HEK293 (cell line): ENCODE data around the gene MBTD1.

Experiments
- CTCF ChIA-PET: fragments of 350-600 bp; formaldehyde crosslinking; extraction: SDS; loops from one replicate; lab custom pipeline; 2021; ENCODE audit warnings: antibody characterized with exemption; lab: Yijun Ruan, JAX
- POLR2A ChIA-PET: fragments of 300-600 bp; formaldehyde crosslinking; extraction: SDS; loops from one replicate; lab custom pipeline; 2020; ENCODE audit warnings: antibody characterized with exemption, inconsistent platforms; lab: Yijun Ruan, JAX
- H3K27ac ChIP-seq: fragments of 200-500 bp; sonication (Bioruptor generic); 2 replicates; pipeline ENCODE4 v1.5.1; 2014; ENCODE audit warnings: low read depth, low read length, control low read depth, inconsistent platforms; ENCODE audit errors: extremely low read depth
- H3K36me3 ChIP-seq, 2 experiments: fragments of 200-500 bp in 1 of 2; sonication (Bioruptor generic) in 1 of 2; 1 replicate in 1 of 2; 2 replicates in 1 of 2; pipeline ENCODE4 v1.5.1; 2014 to 2017; ENCODE audit warnings: inconsistent platforms in 2 of 2, low read length in 2 of 2; ENCODE audit not compliant: control insufficient read depth in 2 of 2, insufficient read depth in 1 of 2
- H3K4me1 ChIP-seq: fragments of 200-500 bp; sonication (Bioruptor generic); 2 replicates; pipeline ENCODE4 v1.5.1; 2014; ENCODE audit warnings: mild to moderate bottlenecking, low read length, inconsistent platforms; ENCODE audit not compliant: control insufficient read depth, insufficient read depth
- H3K4me3 ChIP-seq: 2 replicates; pipeline ENCODE4 v1.5.1; 2011; ENCODE audit warnings: low read depth, mild to moderate bottlenecking, control low read depth, low read length, moderate library complexity
- H3K9me3 ChIP-seq: fragments of 200-500 bp; sonication (Bioruptor generic); 2 replicates; pipeline ENCODE4 v1.5.1; 2014; ENCODE audit warnings: low read depth, low read length, inconsistent platforms; ENCODE audit not compliant: control insufficient read depth, insufficient read depth
- SP3 ChIP-seq: fragments of 450-650 bp; formaldehyde crosslinking; IDR thresholded peaks from 2 replicates; pipeline ENCODE4 v1.5.1; 2016; ENCODE audit warnings: missing biosample characterization, missing genetic modification characterization
- ZFP69B ChIP-seq: fragments of 450-650 bp; formaldehyde crosslinking; IDR thresholded peaks from 2 replicates; pipeline ENCODE4 v1.5.1; 2016; ENCODE audit warnings: missing biosample characterization, missing genetic modification characterization
- ZNF114 ChIP-seq: fragments of 450-650 bp; formaldehyde crosslinking; IDR thresholded peaks from 2 replicates; pipeline ENCODE4 v1.5.0; 2017; ENCODE audit warnings: missing biosample characterization, missing genetic modification characterization
- ZNF18 ChIP-seq: fragments of 450-650 bp; formaldehyde crosslinking; IDR thresholded peaks from 2 replicates; pipeline ENCODE4 v1.5.1; 2016; ENCODE audit warnings: missing biosample characterization, missing genetic modification characterization
- ZNF211 ChIP-seq: fragments of 450-650 bp; formaldehyde crosslinking; IDR thresholded peaks from 2 replicates; pipeline ENCODE4 v1.5.1; 2016; ENCODE audit warnings: low read depth, missing biosample characterization, missing genetic modification characterization
- ZNF423 ChIP-seq: fragments of 450-650 bp; formaldehyde crosslinking; IDR thresholded peaks from 2 replicates; pipeline ENCODE4 v1.5.1; 2016; ENCODE audit warnings: missing biosample characterization, missing genetic modification characterization
- ZNF580 ChIP-seq: fragments of 450-650 bp; formaldehyde crosslinking; IDR thresholded peaks from 2 replicates; pipeline ENCODE4 v1.5.1; 2016; ENCODE audit warnings: missing biosample characterization, missing genetic modification characterization
- ZNF626 ChIP-seq: fragments of 450-650 bp; sonication (Bioruptor Pico); formaldehyde crosslinking; IDR thresholded peaks from 2 replicates; pipeline ENCODE4 v1.5.1; 2018; ENCODE audit warnings: missing biosample characterization, missing genetic modification characterization, inconsistent platforms
- ZSCAN30 ChIP-seq: fragments of 450-650 bp; IDR thresholded peaks from 2 replicates; pipeline ENCODE4 v1.5.1; 2018; ENCODE audit warnings: missing biosample characterization, mild to moderate bottlenecking, missing genetic modification characterization, moderate library complexity
- TF ChIP-seq, protein P1 (sequence below): fragments of 450-650 bp; formaldehyde crosslinking; IDR thresholded peaks from 2 replicates; pipeline ENCODE4 v1.5.1; 2016; ENCODE audit warnings: missing biosample characterization, missing genetic modification characterization, low read depth
- TF ChIP-seq, protein P2 (sequence below): fragments of 450-650 bp; formaldehyde crosslinking; IDR thresholded peaks from 2 replicates; pipeline ENCODE4 v1.5.1; 2016; ENCODE audit warnings: missing biosample characterization, missing genetic modification characterization
- TF ChIP-seq, protein P3 (sequence below): fragments of 450-650 bp; formaldehyde crosslinking; IDR thresholded peaks from 2 replicates; pipeline ENCODE4 v1.5.1; 2017; ENCODE audit warnings: missing biosample characterization, missing genetic modification characterization
- TF ChIP-seq, protein P4 (sequence below): fragments of 450-650 bp; formaldehyde crosslinking; IDR thresholded peaks from 2 replicates; pipeline ENCODE4 v1.5.1; 2016; ENCODE audit warnings: missing biosample characterization, missing genetic modification characterization
- TF ChIP-seq, protein P5 (sequence below): fragments of 450-650 bp; formaldehyde crosslinking; IDR thresholded peaks from 2 replicates; pipeline ENCODE4 v1.5.1; 2016; ENCODE audit warnings: missing biosample characterization, missing genetic modification characterization

The MBTD1 gene

GRCh38 chr17:51256101-51256500 is 3.7 kb downstream of the MBTD1 start:
- TF ChIP-seq, protein P1, sequence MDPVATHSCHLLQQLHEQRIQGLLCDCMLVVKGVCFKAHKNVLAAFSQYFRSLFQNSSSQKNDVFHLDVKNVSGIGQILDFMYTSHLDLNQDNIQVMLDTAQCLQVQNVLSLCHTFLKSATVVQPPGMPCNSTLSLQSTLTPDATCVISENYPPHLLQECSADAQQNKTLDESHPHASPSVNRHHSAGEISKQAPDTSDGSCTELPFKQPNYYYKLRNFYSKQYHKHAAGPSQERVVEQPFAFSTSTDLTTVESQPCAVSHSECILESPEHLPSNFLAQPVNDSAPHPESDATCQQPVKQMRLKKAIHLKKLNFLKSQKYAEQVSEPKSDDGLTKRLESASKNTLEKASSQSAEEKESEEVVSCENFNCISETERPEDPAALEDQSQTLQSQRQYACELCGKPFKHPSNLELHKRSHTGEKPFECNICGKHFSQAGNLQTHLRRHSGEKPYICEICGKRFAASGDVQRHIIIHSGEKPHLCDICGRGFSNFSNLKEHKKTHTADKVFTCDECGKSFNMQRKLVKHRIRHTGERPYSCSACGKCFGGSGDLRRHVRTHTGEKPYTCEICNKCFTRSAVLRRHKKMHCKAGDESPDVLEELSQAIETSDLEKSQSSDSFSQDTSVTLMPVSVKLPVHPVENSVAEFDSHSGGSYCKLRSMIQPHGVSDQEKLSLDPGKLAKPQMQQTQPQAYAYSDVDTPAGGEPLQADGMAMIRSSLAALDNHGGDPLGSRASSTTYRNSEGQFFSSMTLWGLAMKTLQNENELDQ, result no peak
- TF ChIP-seq ZNF423 (tag by site-specific recombination), result no peak
- TF ChIP-seq ZNF580 (tag by site-specific recombination), result no peak
- TF ChIP-seq ZNF114, result no peak
- no peak for TF ChIP-seq ZNF626 (tag by site-specific recombination)
- TF ChIP-seq ZSCAN30 (tag by site-specific recombination), result no peak
- no peak for TF ChIP-seq ZNF211 (tag by site-specific recombination)
- Histone ChIP-seq H3K36me3 (peaks cover 30 to 62% of the 10 kb centered on the region in 2 experiments), H3K4me1 (peaks cover 4% of the 10 kb centered on the region), H3K27ac (no peak overlapping the region), H3K9me3 (no peaks in the 10 kb centered on the region), H3K4me3 (no peak overlapping the region)
- ChIA-PET CTCF (interaction anchor here (0.6 kb wide), 1 partner anchor 82 kb away, joined by 3 read pairs; no protein-coding TSS in a partner anchor), POLR2A (no interaction called here)

DNA sequence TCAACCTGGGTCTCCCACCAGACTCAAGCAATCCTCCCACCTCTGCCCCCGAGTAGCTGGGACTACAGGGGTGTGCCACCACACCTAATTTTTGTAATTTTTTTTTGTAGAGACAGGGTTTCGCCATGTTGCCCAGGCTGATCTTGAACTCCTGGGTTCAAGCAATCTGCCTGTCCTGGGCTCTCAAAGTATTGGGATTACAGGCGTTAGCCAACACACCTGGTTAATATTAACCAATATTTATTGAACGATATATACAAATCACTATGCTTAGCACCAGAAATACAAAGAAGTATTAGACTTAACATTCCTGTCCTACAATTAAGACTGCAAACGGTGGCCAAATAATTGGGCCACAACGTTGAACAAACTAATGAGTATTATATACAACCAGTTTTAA is 4.2 kb downstream of the MBTD1 start:
- peaks cover 4% of the 10 kb centered on the region for H3K4me1 ChIP-seq
- ChIA-PET POLR2A (no interaction called here), CTCF (no interaction called here)
- H3K4me3 ChIP-seq, result no peak overlapping the region
- no peak overlapping the region for H3K27ac ChIP-seq
- no peaks in the 10 kb centered on the region for H3K9me3 ChIP-seq
- H3K36me3 ChIP-seq, result peaks cover 30 to 62% of the 10 kb centered on the region in 2 experiments
- TF ChIP-seq, protein P2, sequence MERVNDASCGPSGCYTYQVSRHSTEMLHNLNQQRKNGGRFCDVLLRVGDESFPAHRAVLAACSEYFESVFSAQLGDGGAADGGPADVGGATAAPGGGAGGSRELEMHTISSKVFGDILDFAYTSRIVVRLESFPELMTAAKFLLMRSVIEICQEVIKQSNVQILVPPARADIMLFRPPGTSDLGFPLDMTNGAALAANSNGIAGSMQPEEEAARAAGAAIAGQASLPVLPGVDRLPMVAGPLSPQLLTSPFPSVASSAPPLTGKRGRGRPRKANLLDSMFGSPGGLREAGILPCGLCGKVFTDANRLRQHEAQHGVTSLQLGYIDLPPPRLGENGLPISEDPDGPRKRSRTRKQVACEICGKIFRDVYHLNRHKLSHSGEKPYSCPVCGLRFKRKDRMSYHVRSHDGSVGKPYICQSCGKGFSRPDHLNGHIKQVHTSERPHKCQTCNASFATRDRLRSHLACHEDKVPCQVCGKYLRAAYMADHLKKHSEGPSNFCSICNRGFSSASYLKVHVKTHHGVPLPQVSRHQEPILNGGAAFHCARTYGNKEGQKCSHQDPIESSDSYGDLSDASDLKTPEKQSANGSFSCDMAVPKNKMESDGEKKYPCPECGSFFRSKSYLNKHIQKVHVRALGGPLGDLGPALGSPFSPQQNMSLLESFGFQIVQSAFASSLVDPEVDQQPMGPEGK (tag by site-specific recombination), result no peak
- no peak for TF ChIP-seq ZNF18 (tag by site-specific recombination)
- TF ChIP-seq, protein P3, sequence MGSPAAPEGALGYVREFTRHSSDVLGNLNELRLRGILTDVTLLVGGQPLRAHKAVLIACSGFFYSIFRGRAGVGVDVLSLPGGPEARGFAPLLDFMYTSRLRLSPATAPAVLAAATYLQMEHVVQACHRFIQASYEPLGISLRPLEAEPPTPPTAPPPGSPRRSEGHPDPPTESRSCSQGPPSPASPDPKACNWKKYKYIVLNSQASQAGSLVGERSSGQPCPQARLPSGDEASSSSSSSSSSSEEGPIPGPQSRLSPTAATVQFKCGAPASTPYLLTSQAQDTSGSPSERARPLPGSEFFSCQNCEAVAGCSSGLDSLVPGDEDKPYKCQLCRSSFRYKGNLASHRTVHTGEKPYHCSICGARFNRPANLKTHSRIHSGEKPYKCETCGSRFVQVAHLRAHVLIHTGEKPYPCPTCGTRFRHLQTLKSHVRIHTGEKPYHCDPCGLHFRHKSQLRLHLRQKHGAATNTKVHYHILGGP (tag by site-specific recombination), result no peak
- no peak for TF ChIP-seq ZFP69B
- TF ChIP-seq, protein P4, sequence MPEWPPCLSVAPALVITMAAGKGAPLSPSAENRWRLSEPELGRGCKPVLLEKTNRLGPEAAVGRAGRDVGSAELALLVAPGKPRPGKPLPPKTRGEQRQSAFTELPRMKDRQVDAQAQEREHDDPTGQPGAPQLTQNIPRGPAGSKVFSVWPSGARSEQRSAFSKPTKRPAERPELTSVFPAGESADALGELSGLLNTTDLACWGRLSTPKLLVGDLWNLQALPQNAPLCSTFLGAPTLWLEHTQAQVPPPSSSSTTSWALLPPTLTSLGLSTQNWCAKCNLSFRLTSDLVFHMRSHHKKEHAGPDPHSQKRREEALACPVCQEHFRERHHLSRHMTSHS (tag by site-specific recombination), result no peak
- TF ChIP-seq ZNF580 (tag by site-specific recombination), result no peak
- TF ChIP-seq, protein P5, sequence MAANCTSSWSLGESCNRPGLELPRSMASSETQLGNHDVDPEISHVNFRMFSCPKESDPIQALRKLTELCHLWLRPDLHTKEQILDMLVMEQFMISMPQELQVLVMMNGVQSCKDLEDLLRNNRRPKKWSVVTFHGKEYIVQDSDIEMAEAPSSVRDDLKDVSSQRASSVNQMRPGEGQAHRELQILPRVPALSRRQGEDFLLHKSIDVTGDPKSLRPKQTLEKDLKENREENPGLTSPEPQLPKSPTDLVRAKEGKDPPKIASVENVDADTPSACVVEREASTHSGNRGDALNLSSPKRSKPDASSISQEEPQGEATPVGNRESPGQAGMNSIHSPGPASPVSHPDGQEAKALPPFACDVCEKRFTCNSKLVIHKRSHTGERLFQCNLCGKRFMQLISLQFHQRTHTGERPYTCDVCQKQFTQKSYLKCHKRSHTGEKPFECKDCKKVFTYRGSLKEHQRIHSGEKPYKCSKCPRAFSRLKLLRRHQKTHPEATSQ, result no peak
- TF ChIP-seq SP3 (tag by site-specific recombination), result no peak
- TF ChIP-seq ZNF626 (tag by site-specific recombination), result no peak
